GM18507 (cell line): Measurements from ENCODE around the gene ANXA10.

Source experiments
- DNase-seq: peaks from one replicate; pipeline ENCODE4 v3.0.0; 2011; ENCODE audit warnings: low read depth; ENCODE audit not compliant: insufficient read length; ENCODE audit errors: extremely low spot score
- FAIRE-seq: peaks from 2 replicates; lab custom pipeline; 2011; peaks lifted over from hg19 to GRCh38; lab: Jason Lieb, UNC

The ANXA10 gene

GRCh38 chr4:168092176-168092712 lies at the start of gene ANXA10:
Gene ANXA10, plus strand, starts transcription at chr4:168092537. Its CDS starts 164 bp downstream, at chr4:168092701.
- no peak for DNase-seq

GRCh38 chr4:168045354-168045753 lies 47.0 kb upstream of the ANXA10 start:
- no peak for DNase-seq
- no peak for FAIRE-seq

More at GRCh38 chr4:168092176-168092712, at the start of gene ANXA10:
- FAIRE-seq, result no peak

GRCh38 chr4:168050002-168050401 lies 42.3 kb upstream of the ANXA10 start:
- FAIRE-seq (no peak), DNase-seq (no peak)

- FAIRE-seq, result no peak
- DNase-seq, result no peak
Measured at GRCh38 chr4:168051526-168051925, 40.8 kb upstream of the ANXA10 start.

- FAIRE-seq (no peak), DNase-seq (no peak)
Measured at GRCh38 chr4:168057412-168057811, 34.9 kb upstream of the ANXA10 start.

GRCh38 chr4:168059251-168059650 lies 33.1 kb upstream of the ANXA10 start:
- FAIRE-seq (no peak), DNase-seq (no peak)

- DNase-seq, result no peak
- FAIRE-seq, result no peak
Measured at GRCh38 chr4:168063031-168063430, 29.3 kb upstream of the ANXA10 start.

GRCh38 chr4:168070903-168071302 lies 21.4 kb upstream of the ANXA10 start:
- no peak for DNase-seq
- no peak for FAIRE-seq

- FAIRE-seq, result no peak
Measured at GRCh38 chr4:168071304-168071703, 21.0 kb upstream of the ANXA10 start.

GRCh38 chr4:168074861-168075260 lies 17.5 kb upstream of the ANXA10 start:
- FAIRE-seq (no peak), DNase-seq (no peak)

More at GRCh38 chr4:168071304-168071703, 21.0 kb upstream of the ANXA10 start:
- DNase-seq, result no peak

GRCh38 chr4:168076989-168077725 lies 15.2 kb upstream of the ANXA10 start:
- no peak for DNase-seq
- peak; percentile 86 for FAIRE-seq

- no peak for FAIRE-seq
- no peak for DNase-seq
Measured at GRCh38 chr4:168077726-168078239, 14.6 kb upstream of the ANXA10 start.

GRCh38 chr4:168082379-168082778 lies 10.0 kb upstream of the ANXA10 start:
- no peak for FAIRE-seq
- DNase-seq, result no peak

GRCh38 chr4:168095776-168096406 lies 3.6 kb downstream of the ANXA10 start:
- no peak for FAIRE-seq
- no peak for DNase-seq

- FAIRE-seq, result no peak
- DNase-seq, result no peak
Measured at GRCh38 chr4:168096407-168096784, 4.1 kb downstream of the ANXA10 start.

GRCh38 chr4:168097161-168097560 lies 4.8 kb downstream of the ANXA10 start:
- FAIRE-seq, result no peak
- DNase-seq, result no peak

GRCh38 chr4:168098248-168098717 lies 5.9 kb downstream of the ANXA10 start:
- DNase-seq, result no peak
- no peak for FAIRE-seq

GRCh38 chr4:168099195-168099594 lies 6.9 kb downstream of the ANXA10 start:
- no peak for DNase-seq
- FAIRE-seq, result no peak

- no peak for DNase-seq
- FAIRE-seq, result no peak
Measured at GRCh38 chr4:168101026-168101425, 8.7 kb downstream of the ANXA10 start.

- no peak for FAIRE-seq
Measured at GRCh38 chr4:168102403-168102802, 10.1 kb downstream of the ANXA10 start.

GRCh38 chr4:168109527-168109926 lies 17.2 kb downstream of the ANXA10 start:
- no peak for FAIRE-seq

More at GRCh38 chr4:168102403-168102802, 10.1 kb downstream of the ANXA10 start:
- no peak for DNase-seq

More at GRCh38 chr4:168109527-168109926, 17.2 kb downstream of the ANXA10 start:
- no peak for DNase-seq
